ENCODE data around the gene TMEM121B. TPM values are rescaled to one million over a fixed set of nuclear protein-coding genes. Genes with fewer than 3 reads are reported as not detected.
"Not testable (repeated sequence)": the region's sequence is repeated elsewhere in the genome, so short reads cannot be mapped to it uniquely, and the experiment has no call there.

Gene TMEM121B
- polyA plus RNA-seq (ENCODE audit: insufficient read length) = 4.5 TPM

GRCh38 chr22:17121233-17122195, at the start of gene TMEM121B:
Gene TMEM121B, minus strand, starts transcription at chr22:17121360. Its CDS starts 233 bp downstream, at chr22:17121127.
- peak; percentile 61 for DNase-seq

GRCh38 chr22:17167486-17167885, 46.3 kb upstream of the TMEM121B start:
- no peak for DNase-seq

GRCh38 chr22:17164392-17165024, 43.3 kb upstream of the TMEM121B start:
- no peak for DNase-seq

- no peak for DNase-seq
Observed at GRCh38 chr22:17162731-17163130, 41.6 kb upstream of the TMEM121B start.

GRCh38 chr22:17161991-17162390, 40.8 kb upstream of the TMEM121B start:
- no peak for DNase-seq

GRCh38 chr22:17159504-17159951, 38.4 kb upstream of the TMEM121B start:
- peak; percentile 58 for DNase-seq

GRCh38 chr22:17158568-17159503, 37.7 kb upstream of the TMEM121B start, which contains the start of gene HDHD5:
Gene HDHD5, minus strand, starts transcription at chr22:17159277. Its CDS starts 26 bp downstream, at chr22:17159251.
- peak; percentile 92 for DNase-seq

GRCh38 chr22:17158176-17158567, 37.0 kb upstream of the TMEM121B start:
- no peak for DNase-seq

- DNase-seq = no peak
Observed at GRCh38 chr22:17157714-17158113, 36.6 kb upstream of the TMEM121B start.

- DNase-seq = no peak
Observed at GRCh38 chr22:17155941-17156340, 34.8 kb upstream of the TMEM121B start.

- no peak for DNase-seq
Observed at GRCh38 chr22:17152971-17153370, 31.8 kb upstream of the TMEM121B start.

- no peak for DNase-seq
Observed at GRCh38 chr22:17152340-17152739, 31.2 kb upstream of the TMEM121B start.

- no peak for DNase-seq
Observed at GRCh38 chr22:17149076-17149815, 28.1 kb upstream of the TMEM121B start.

GRCh38 chr22:17147458-17147857, 26.3 kb upstream of the TMEM121B start:
- DNase-seq = not testable (repeated sequence)

- no peak for DNase-seq
Observed at GRCh38 chr22:17145021-17145680, 24.0 kb upstream of the TMEM121B start.

- DNase-seq = no peak
Observed at GRCh38 chr22:17143826-17144225, 22.7 kb upstream of the TMEM121B start.

- no peak for DNase-seq
Observed at GRCh38 chr22:17143101-17143500, 21.9 kb upstream of the TMEM121B start.

- DNase-seq = no peak
Observed at GRCh38 chr22:17140826-17141766, 19.9 kb upstream of the TMEM121B start.

- no peak for DNase-seq
Observed at GRCh38 chr22:17140022-17140421, 18.9 kb upstream of the TMEM121B start.

- no peak for DNase-seq
Observed at GRCh38 chr22:17138513-17138912, 17.4 kb upstream of the TMEM121B start.

All from hindlimb muscle (tissue), 1 donor.